HG02885 (cell line): ENCODE measurements around the gene CDH13.

Source experiments
- ATAC-seq: cut with Tn5 transposase; IDR thresholded peaks from one replicate; pipeline ENCODE4 v1.9.1; 2021; ENCODE audit warnings: mild to moderate bottlenecking; ENCODE audit not compliant: unreplicated experiment, poor library complexity

CDH13 gene

DNA sequence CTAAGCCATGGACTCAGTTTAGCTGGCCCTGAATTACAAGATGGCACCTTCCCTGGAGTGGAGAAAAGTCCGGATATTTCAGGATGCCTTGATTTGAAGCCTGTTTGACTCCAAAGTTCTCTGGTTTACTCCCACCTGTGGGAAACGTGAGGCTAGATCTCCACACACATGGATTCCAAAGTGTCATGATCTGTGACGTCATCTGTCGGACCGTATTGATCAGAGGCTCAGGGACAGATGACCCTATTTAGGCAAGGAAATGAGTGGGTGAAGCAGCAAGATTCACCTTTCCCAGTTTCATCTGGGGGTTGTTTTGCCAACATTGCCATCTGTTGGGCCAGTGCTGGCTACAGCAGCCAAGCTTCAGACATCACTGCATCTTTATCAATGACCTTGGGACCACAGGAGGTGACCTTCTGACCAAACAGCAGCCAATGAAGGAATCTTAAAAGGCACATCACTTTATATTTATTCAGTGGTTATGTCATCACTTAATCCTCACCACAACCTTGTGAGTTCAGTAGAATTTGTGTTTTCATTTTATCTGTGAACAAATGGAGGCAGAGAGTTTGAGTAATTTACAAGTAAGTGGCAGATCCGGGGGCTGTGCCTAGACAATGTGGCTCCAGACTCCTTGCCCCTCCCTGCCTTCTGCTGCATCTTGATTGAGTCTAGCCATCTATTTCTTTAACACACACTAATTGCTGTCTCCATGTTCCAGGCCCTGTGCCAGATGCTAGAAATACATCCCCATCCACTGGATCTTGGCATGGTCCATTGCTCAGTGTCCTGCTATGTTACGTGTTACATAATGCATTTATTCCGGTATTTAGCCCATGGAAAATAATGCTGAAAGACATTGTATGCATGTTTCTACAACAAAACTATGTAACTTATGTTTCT, 1.5 kb upstream of the CDH13 start:
- no peak for ATAC-seq

DNA sequence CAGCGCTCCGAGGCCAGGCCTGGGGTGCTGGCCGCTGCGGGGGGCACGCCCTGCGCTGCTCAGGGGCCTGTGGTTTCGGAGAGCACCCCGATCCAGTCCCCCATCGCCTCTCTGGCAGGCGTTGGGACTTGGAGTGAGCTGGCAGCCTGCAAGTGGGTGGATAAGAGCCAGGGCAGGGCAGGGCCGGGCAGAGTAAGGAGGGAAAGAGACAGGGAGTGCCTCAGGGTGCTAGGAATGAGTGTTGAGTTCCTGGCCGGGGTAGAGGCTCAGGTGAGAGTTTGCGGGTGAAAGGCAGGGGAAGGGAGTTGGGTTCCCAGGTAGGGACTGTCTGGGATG, 1.3 kb downstream of the CDH13 start:
- no peak for ATAC-seq

DNA sequence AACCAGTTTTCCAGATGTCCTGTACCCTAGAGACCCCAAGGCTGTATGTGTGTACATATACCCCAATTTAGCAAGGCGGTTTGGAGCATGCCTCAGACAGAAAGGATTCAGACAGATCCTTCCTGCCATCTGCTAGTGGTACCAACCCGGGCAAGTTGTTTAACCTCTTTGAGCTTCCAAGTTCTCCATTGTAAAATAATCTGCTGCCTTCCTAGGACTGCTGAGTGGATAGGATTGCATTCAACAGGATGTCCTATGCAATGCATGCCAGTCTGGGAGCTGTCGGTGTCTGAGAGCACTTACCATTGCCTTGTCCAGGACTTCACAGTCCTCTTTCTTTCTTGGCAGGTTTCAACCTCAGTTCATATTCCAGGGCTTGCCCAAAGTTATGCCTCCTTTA, 1.9 kb downstream of the CDH13 start:
- no peak for ATAC-seq

DNA sequence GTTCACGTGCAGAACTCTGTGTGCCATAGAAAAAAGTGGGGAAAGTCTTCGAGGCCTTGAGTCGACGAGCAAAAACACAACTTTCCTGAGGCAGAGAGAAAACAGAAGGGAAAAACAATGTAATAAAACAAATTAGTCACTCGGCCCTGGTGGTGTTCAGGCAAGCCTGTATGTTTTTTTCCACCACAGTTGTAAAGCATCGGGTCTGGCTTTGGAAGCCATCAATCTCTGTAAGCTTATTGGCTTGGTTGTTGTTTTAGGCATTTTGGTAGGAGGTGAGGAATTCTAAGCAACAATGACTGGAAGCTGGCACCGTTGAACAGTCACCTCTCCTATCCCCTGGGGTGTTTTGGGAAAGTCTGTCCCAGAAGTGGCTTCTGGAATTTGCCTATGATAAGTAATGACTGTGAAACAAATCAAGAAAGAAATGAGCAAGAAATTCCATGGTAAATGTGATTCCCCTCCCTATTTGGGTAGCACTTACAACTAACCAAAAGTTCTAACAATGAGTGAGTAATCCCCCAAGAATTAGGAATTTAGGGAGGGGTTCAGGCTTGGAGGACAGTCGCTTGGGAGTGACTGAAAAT, 2.8 kb downstream of the CDH13 start:
- no peak for ATAC-seq

DNA sequence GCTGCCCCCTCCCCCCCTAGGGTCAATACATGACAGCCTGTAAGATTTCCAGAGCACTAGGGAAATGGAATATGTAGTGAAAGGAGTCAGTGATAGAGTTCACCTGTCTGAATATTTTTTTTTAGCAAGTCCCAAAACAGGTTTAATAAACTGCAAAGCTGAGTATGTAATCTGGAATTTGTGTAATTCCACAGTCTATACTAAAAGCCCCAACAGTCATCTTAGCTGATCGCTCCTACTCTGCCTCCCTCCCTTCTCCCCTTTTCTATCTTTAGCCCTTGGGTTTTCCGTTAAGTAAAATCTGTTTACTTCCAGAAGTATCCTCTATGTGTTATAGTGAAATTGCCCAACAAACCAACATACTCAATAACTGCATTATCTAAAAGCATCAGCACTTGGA, 3.5 kb downstream of the CDH13 start:
- no peak for ATAC-seq

DNA sequence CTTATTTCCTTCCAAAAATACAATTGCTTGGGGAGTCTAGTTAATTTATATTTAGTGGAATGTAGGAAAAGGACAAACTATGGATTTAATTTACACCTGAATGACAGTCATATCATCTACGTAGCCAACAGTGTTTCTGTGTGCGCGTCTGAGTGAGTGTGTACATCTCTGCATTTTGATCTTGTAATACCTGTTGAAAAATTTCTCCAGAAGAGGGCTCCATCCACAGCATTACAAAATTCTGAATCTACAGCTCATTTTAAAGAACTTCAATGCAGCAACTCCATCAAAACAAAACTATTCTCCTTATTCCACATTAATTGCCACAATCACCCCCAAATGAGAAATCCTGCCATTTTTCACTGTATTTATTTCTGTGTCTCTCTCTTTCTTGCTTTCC, 3.9 kb downstream of the CDH13 start:
- no peak for ATAC-seq

DNA sequence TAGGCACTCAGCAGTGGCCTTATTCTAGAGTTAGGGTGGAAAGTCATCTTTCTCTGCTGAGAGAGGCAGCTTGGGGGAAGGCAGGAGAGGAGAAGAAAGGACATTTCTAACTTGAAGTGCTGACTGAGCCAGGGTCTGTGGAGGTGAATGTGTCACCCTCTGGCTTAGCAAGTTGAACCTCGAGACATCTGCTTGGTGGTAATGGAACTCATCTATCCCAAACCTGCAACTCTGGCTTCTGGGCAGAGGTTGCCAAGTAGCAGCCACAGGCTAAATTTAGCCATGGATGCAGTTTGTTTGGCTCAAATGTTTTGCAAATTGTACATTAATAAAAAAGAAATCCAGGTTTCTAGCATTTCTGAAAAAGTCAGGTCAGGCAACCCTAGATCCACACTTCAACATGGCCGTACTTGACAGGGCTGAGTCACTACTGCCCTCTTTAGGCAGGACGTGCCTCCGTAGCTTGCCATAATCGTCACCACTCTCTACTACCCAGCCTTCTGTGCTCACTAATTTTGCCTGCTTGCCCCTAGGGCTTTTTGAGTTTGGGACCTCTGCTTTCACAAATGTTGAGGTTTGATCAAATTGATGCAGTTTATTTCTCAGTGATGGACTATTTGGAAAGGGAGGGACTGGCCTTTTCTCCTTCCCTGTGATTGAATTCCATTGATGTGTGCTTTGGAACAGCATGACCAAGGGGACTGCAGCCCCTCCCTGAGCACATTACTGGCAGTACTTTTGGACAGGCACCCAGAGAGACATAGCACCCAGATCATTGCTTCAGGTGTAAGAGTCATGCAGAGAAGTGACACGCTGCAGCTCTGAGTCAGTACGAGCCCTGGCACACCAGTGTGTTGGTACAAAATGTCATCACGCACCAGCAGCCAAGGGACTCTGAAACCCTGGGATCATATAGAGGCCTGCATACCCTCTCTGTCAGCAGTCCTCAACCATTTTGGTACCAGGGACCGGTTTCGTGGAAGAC, 5.2 kb downstream of the CDH13 start:
- ATAC-seq: no peak

DNA sequence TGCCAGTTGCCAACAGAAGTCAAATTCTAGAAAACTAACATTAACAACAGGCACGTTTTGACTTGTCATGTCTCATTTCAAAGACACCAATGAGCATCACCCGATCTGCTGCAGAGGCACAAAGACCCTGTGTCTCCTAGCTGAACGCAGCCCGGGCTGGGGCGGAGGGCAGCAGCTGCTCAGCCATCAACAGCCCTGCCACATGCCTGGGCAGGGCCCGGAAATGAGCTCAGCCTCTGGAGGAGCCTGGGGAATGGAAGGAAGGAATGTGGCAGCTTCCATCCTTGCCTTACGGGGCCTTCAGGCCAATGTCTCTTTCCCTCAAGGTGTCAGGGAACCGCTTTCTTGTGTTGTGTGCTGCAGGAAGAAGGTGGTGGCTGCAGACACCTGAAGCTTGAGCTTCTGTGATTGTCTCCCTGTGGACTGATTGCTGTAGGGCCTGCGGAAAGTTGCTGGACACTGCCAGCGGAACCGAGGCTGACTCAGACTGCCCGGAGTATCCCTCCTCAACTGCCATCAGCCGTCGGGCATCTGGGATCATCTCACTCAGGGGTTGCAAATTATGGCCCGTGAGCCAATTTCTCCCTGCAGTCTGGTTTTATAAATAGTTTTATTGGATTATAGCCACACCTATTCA, 7.3 kb downstream of the CDH13 start:
- ATAC-seq: no peak

DNA sequence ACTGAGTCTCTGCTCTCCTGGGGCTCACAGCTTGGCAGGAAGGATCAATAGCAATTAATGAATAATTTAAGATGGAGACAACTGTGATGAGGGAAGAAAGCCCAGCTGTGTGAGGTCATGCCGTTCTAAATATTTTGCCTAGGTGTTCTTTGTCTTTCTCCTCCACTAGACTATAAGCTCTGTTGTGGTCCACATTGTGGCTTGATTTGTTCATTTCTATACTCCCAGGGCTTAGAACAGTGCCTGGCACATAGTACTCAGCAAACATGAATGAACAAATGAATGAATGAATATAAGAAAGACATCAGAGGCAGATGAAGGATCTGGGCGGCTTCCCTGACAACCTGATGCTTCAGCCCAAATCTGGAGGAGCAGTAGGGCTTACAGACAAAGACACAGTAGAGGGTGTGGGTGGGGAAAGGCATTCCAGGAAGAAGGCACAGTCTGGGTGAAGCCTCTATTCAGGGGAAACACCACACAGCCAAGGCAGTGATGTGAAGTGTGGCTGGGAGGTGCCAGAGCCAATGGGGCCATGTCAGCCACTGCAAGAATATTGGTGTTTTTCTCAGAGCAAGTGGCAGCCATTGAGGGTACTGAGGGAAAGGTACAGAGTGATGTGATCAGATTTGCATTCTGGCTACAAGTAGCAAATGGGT, 8.3 kb downstream of the CDH13 start:
- no peak for ATAC-seq

DNA sequence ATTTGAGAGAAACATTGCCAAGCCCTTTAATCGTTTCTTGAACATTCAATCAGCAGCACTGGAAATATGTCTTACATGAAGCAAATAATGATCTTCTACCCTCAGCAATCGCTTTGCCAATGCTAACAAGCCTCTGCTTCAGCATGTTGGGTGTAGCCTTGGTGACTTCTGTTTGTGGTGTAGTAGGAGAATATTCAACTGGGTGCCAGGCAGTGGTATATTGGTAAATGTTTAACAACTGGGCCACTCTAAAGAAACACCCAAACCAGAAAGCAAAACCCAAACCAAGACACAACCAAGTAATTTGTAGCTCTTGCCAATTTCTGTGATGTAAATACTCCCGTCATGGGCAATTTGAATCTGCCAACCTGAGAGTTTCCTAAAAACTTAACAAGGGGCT, 9.7 kb downstream of the CDH13 start:
- ATAC-seq: no peak

DNA sequence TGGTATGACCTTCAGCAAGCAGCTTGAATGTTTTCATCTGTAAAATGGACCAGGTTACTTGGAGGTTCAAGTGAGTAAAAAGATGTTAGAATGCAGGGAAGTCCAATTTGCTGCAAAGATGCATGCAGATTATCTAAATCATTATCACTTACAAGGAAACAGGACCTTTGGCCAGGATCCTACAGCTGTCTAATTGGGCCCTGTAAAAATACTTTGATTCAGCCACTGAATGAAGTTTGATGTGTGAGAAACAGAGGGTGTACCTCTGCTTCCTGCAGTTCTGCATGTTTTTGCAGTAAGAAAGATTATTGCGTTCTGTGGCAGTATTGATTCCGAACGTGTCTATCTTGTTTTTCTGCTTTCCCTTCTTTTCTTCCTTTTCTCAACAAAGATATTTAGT, 10.2 kb downstream of the CDH13 start:
- ATAC-seq: no peak

DNA sequence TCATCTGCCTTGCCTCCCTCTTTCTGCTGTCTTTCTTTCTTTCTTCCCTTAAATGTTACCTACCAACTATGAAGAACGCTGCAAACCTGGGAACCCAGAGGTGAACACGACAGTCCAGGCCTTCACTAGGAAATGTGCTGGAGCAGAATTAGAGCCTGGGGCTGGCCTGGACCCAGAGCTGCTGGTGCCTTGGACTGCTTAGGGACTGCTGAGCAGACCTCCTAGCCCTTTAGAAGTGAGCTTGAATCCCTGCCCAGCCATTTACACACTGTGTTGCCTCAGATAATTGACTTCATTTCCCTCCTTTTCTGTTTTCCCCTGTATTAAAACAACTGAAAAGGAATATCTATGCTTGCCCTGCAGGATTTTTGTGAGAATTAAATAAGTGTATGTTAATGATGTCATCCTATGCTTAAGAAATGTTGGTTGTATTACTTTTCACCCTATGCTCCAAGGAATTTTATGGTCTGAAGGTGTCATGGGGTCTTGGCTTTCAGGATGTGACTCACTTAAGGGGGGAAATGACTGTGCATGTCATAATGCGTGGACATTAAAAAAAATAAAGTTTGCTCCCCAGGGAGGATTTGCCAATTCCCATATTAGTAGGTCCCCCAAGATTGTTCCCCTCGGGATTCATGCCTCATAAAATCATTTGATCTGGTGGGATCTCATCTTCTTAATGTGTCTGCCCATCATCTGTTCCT, 11.5 kb downstream of the CDH13 start:
- ATAC-seq: no peak

DNA sequence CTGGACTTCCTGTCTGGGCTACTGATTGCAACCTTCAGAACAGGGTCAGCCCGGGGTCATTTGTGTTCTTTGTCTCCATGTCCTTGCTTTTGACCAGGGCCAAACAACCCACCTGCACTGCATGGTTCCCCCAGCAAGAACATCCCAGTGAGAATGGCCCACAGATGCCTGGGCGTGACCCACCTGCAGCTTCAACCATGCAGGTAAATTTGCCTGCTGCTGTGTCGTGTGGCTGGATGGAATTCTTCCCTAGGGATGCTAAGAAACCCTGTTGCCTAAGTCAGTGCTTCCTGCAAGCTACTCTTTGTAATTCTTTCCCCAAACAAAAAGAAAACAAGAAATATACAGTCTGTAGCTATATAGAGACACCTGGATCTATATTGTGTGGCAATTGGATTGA, 12.5 kb downstream of the CDH13 start:
- no peak for ATAC-seq

DNA sequence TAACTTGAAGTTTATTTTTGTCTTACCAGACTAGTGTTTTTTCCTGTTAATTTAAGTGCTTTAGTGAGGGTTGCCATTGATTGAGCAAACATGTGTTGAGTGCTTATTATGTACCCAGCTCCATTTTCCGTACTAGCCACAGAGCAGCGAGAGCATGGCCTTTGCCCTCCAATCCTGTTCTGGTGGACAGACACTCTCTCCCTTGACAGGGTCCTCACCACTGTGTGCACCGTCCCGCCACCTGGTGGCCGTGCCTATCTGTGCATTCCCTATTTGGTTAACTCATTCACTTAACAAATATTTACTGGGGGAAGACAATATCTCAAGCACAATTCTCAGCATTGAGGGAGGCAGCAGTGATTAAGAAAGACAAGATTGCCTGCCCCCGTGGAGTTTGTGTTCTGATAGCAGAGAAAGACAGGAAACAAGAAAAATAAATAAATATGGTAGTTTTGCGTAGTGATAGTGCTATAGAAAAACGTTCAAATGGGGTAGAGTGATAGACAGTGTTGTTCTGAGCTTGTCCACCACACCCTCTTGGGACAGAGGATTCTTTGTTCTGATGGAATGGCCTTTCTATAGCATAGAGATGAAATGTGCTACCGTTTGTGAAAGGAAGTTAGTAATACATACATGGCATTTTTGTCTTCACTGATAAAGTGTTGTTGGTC, 13.0 kb downstream of the CDH13 start:
- ATAC-seq: peak; percentile 64

DNA sequence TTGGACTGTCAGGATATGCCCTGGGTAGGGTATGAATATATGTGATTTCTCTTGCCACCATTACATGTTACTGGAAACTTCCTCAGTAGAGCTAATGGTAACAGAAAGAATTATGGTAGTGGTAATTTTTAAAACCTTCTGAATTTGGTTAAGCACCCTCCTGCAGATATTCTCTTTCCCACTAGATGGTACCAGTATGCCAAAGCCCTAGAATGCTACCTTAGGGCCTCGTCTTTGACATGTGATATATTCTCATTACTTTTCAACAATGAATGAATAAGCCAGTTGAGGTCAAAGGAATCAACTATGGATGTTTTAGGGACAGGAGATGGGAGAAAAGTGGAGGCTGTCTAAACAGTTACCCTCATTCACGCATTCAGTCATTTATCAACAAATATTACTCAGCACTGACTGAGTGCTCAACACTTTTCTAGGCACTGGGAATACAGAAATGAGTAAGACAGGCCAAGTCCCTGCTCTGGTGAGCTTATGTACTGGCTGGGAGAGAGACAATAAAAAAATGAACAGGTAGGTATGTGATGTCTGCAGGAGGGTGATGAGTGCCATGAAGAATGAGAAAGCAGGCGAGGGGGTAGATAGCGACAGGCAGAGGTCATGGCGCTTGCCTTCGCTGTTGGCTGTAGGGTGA, 14.7 kb downstream of the CDH13 start:
- no peak for ATAC-seq

DNA sequence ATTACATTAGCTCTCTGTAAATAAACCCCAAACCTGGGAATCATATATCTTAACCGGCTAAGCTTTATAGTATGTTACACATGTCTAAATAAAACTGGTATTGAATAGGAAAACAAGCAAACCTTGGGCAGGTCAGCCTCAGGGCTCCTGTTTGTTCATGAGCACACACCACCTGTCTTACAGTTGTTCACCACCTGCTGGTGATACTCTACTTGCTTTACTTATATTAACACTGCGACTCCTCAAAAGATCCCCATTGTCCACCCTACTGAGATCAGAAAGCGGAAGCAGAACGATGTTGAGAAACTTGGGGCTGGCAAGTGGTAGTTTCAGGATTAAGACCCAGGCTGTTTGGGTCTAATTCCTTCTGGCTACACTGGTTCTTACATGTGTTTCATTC, 16.4 kb downstream of the CDH13 start:
- no peak for ATAC-seq

DNA sequence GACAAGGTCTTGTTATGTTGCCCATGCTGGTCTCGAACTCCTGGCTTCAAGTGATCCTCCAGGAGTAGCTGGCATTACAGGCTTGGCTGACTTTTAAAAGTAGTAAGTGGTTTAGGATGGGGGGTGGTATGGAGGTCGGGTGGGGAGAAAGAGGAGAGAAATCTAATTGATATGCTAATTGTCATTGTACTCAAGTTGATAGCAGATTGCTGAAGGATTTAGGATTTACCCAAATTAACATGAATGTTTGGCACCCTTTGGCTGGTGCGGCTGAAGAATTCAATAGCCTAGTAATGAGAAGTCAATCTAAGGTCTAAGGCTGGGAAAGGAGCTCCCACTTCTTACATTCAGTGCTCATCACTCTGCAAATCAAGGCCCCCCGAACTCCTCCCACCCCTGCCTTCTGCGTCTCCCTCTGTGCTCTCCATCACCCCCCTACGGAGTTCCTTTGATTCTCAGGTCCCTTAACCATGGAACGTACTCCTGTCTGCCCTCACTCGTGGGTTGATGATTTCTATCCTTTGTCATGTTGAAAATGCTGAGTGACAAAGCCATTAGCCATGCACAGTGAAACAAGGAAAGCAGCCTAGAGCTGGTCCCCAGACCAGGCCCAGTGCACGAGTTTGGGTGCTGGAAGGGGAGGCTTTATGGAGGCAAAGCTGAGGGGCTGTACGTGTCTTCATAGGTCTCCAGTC, 17.3 kb downstream of the CDH13 start:
- no peak for ATAC-seq

DNA sequence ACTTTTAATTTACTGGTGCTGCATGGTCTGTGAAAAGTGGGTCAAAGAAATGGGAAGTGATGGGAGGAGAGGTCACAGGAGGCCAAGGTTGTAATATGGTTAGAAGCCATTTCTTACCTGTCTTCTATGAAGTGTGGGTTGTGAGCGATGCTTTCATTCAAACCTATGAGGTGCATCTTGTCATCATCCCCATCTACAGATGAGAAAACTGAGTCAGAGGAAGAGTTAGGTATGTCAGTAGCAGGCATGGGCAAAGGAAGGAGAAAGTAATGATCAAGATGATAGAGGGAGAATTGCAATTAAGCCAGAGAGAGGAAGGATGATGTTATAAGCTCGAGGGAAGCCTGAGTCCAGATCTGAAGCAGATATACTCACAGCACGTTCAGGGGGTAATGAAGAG, 19.7 kb downstream of the CDH13 start:
- ATAC-seq: no peak
